Upper lobe of left lung (tissue), 4 donors: ENCODE data around the gene PTPRO.

ENCODE experiments used
- CTCF ChIP-seq, 6 experiments: fragments of 450-650 bp in 4 of 6; fragments of 200-600 bp in 2 of 6; sonication (generic) in 2 of 6; IDR thresholded peaks; one replicate each; pipeline ENCODE4 v1.5.1; 2016 to 2019; ENCODE audit warnings: antibody characterized with exemption in 6 of 6
- POLR2AphosphoS5 ChIP-seq, 2 donors: sonication (generic); formaldehyde crosslinking; IDR thresholded peaks; one replicate each; pipeline ENCODE4 v1.5.1; 2017; ENCODE audit warnings: antibody characterized with exemption in 2 of 2

GRCh38 chr12:15631007-15631715 is 308.9 kb downstream of the PTPRO start:
- TF ChIP-seq CTCF (IDR thresholded peaks at IDR 0.05) (no peak), POLR2AphosphoS5 (IDR thresholded peaks at IDR 0.05) (no peak)
